HepG2 (cell line): ENCODE results near the gene EPM2A. TPM values are rescaled to one million over a fixed set of nuclear protein-coding genes. Genes with fewer than 3 reads are reported as not detected.

Experiments used
- ATAC-seq: fragments of 200-7000 bp; cut with Tn5 transposase; 3 replicates; pipeline ENCODE4 v1.9.1; 2020; ENCODE audit warnings: mild to moderate bottlenecking, moderate library complexity
- BruUV-seq: library from RNA; stranded (reverse); fragments of 400-500 nt; replicated peaks from 2 replicates; lab custom pipeline; 2021; lab: Mats Ljungman, UMichigan
- CTCF ChIA-PET: fragments of 300-600 bp; formaldehyde crosslinking; extraction: SDS; loops from one replicate; lab custom pipeline; 2021; ENCODE audit warnings: low total read pairs, inconsistent platforms, low intra/inter-chr PET ratio; lab: Yijun Ruan, JAX
- POLR2A ChIA-PET: fragments of 350-600 bp; sonication (Branson Sonifier 250); formaldehyde crosslinking; loops from one replicate; lab custom pipeline; 2020; ENCODE audit warnings: antibody characterized with exemption, inconsistent platforms; lab: Yijun Ruan, JAX
- DNase-seq: peaks from one replicate; pipeline ENCODE4 v3.0.0-alpha.2; 2015; ENCODE audit warnings: low spot score
- FAIRE-seq: peaks from 3 replicates; lab custom pipeline; 2011; peaks lifted over from hg19 to GRCh38; lab: Jason Lieb, UNC
- H2AFZ ChIP-seq: one replicate; pipeline ENCODE4 v1.6.1; 2011; ENCODE audit warnings: low read length, inconsistent platforms
- H3K27ac ChIP-seq: fragments of 300-600 bp; 3 replicates; pipeline ENCODE4 v1.8.0; 2011; ENCODE audit warnings: mixed run types, mild to moderate bottlenecking, mixed read lengths, low read length, inconsistent platforms; ENCODE audit not compliant: insufficient read depth; ENCODE audit errors: extremely low read length
- H3K27me3 ChIP-seq, 2 experiments: fragments of 200-600 bp in 1 of 2; 2 replicates in 1 of 2; 3 replicates in 1 of 2; pipeline versions ENCODE4 v1.6.0 to v1.8.0; 2011; ENCODE audit warnings: low read length in 2 of 2, mild to moderate bottlenecking in 2 of 2, moderate library complexity in 2 of 2, inconsistent platforms in 1 of 2; ENCODE audit not compliant: insufficient read depth in 2 of 2, control insufficient read depth in 1 of 2
- H3K36me3 ChIP-seq, 2 experiments: fragments of 200-600 bp in 1 of 2; replicated peaks in 1 of 2; 2 replicates in 1 of 2; 3 replicates in 1 of 2; pipeline versions ENCODE4 v1.5.1 to v1.8.0; 2011; ENCODE audit warnings: low read length in 2 of 2, inconsistent platforms in 1 of 2; ENCODE audit not compliant: insufficient read depth in 2 of 2, control insufficient read depth in 1 of 2
- H3K4me1 ChIP-seq: 2 replicates; pipeline ENCODE4 v1.5.1; 2012; ENCODE audit warnings: low read length, inconsistent platforms; ENCODE audit not compliant: insufficient read depth
- H3K4me2 ChIP-seq: 2 replicates; pipeline ENCODE4 v1.6.0; 2011; ENCODE audit warnings: low read depth, low read length, inconsistent platforms
- H3K4me3 ChIP-seq, 3 experiments: fragments of 200-600 bp in 1 of 3; sonication (generic), shearing (Covaris generic) in 1 of 3; replicated peaks in 1 of 3; 2 replicates each; pipeline ENCODE4 v1.5.1; 2011 to 2016; ENCODE audit warnings: low read length in 3 of 3, inconsistent platforms in 2 of 3, low read depth in 2 of 3, mild to moderate bottlenecking in 2 of 3, control low read depth in 1 of 3, mixed read lengths in 1 of 3; ENCODE audit not compliant: insufficient read depth in 1 of 3
- H3K79me2 ChIP-seq: one replicate; pipeline ENCODE4 v1.6.1; 2011; ENCODE audit warnings: low read length, inconsistent platforms; ENCODE audit not compliant: insufficient read depth
- H3K9ac ChIP-seq: 2 replicates; pipeline ENCODE4 v1.6.0; 2011; ENCODE audit warnings: mild to moderate bottlenecking, low read depth, low read length, inconsistent platforms; ENCODE audit not compliant: insufficient read depth
- H3K9me3 ChIP-seq: 2 replicates; pipeline ENCODE4 v1.5.1; 2012; ENCODE audit warnings: mild to moderate bottlenecking, low read length
- H4K20me1 ChIP-seq: 2 replicates; pipeline ENCODE4 v1.6.0; 2011; ENCODE audit warnings: inconsistent platforms, mild to moderate bottlenecking, low read length, moderate library complexity; ENCODE audit not compliant: insufficient read depth
- CENPX ChIP-seq: sonication (generic); formaldehyde crosslinking; IDR thresholded peaks from 2 replicates; pipeline ENCODE4 v1.9.0; 2021; ENCODE audit warnings: mild to moderate bottlenecking, missing genetic modification reagents, moderate library complexity
- ELF1 ChIP-seq: sonication (generic); formaldehyde crosslinking; IDR thresholded peaks from 2 replicates; pipeline ENCODE4 v1.4.0; 2020; ENCODE audit warnings: missing genetic modification reagents
- NR1H2 ChIP-seq: sonication (generic); formaldehyde crosslinking; IDR thresholded peaks from 2 replicates; pipeline ENCODE4 v1.8.1; 2022; ENCODE audit warnings: low read depth, missing genetic modification reagents, borderline replicate concordance
- PCBP2 ChIP-seq: fragments of 200-400 bp; formaldehyde crosslinking; optimal IDR thresholded peaks from 2 replicates; pipeline ENCODE3; 2018; ENCODE audit warnings: low read length, low read depth; ENCODE audit not compliant: poor library complexity, severe bottlenecking
- RAD21 ChIP-seq: fragments of 450-650 bp; formaldehyde crosslinking; IDR thresholded peaks from 2 replicates; pipeline ENCODE4 v1.5.0; 2020; ENCODE audit warnings: mild to moderate bottlenecking
- RBFOX2 ChIP-seq: fragments of 200-400 bp; formaldehyde crosslinking; IDR thresholded peaks from 2 replicates; pipeline ENCODE4 v1.6.1; 2017; ENCODE audit warnings: low read depth, mild to moderate bottlenecking, low read length
- RELA ChIP-seq: sonication (generic); formaldehyde crosslinking; IDR thresholded peaks from 2 replicates; pipeline ENCODE4 v1.4.0; 2020; ENCODE audit warnings: missing genetic modification reagents
- RORA ChIP-seq: sonication (generic); formaldehyde crosslinking; IDR thresholded peaks from 2 replicates; pipeline ENCODE4 v1.5.0; 2020; ENCODE audit warnings: mild to moderate bottlenecking, missing genetic modification reagents, moderate library complexity
- RXRA ChIP-seq: sonication (generic); formaldehyde crosslinking; IDR thresholded peaks from 2 replicates; pipeline ENCODE4 v1.5.1; 2020; ENCODE audit warnings: missing genetic modification reagents
- ZNF160 ChIP-seq: sonication (generic); formaldehyde crosslinking; IDR thresholded peaks from 2 replicates; pipeline ENCODE4 v1.8.0; 2022; ENCODE audit warnings: mild to moderate bottlenecking, inconsistent platforms, missing genetic modification reagents
- ZNF484 ChIP-seq: sonication (generic); formaldehyde crosslinking; IDR thresholded peaks from 2 replicates; pipeline ENCODE4 v1.5.1; 2020; ENCODE audit warnings: mild to moderate bottlenecking, low read depth, missing genetic modification reagents, borderline replicate concordance
- ZNF761 ChIP-seq: sonication (generic); formaldehyde crosslinking; conservative IDR thresholded peaks from 2 replicates; pipeline ENCODE4 v1.4.0; 2020; ENCODE audit warnings: mild to moderate bottlenecking, missing genetic modification reagents
- ZNF788 ChIP-seq: sonication (generic); formaldehyde crosslinking; IDR thresholded peaks from 2 replicates; pipeline ENCODE4 v1.5.0; 2020; ENCODE audit warnings: mild to moderate bottlenecking, missing genetic modification reagents, borderline replicate concordance
- ZNF83 ChIP-seq: sonication (generic); formaldehyde crosslinking; IDR thresholded peaks from 2 replicates; pipeline ENCODE4 v1.4.0; 2020; ENCODE audit warnings: missing genetic modification reagents, mild to moderate bottlenecking, borderline replicate concordance
- WGBS: methylation state at CpG from one replicate; pipeline ENCODE4 v1.1.6; 2017; ENCODE audit warnings: low lambda C conversion rate; 5-methylcytosine and 5-hydroxymethylcytosine counted together
- in situ Hi-C: cut with HindIII; loops from 2 replicates; pipeline ENCODE4 v1.10.0; 2017; ENCODE audit warnings: low pct_unique_long_range_greater_than_20kb; ENCODE audit not compliant: extremely low pct_ligation_motif_present
- intact Hi-C: fragments of 100-400 bp; cut with micrococcal nuclease; formaldehyde crosslinking; loops from one replicate; pipeline ENCODE4 v1.10.0; 2022; ENCODE audit not compliant: unreplicated experiment
- polyA plus RNA-seq, 8 experiments: library from polyadenylated mRNA; depleted of rRNA in 3 of 8; stranded (reverse) in 7 of 8; unstranded in 1 of 8; fragments of >200 nt; fragmentation: Illumina TruSeq in 4 of 8; extraction: Trizol in 4 of 8; gene quantifications; 2 replicates each; pipeline versions ENCODE4 v1.2.1 to v1.2.3, GENCODE V29; 2011 to 2016; ENCODE audit warnings: low read depth in 4 of 8, missing spikeins in 1 of 8, mixed read lengths in 1 of 8; ENCODE audit not compliant: insufficient read depth in 1 of 8
- total RNA-seq, 5 experiments: library from RNA; depleted of rRNA; stranded (reverse); fragments of >200 nt; fragmentation: Illumina TruSeq; extraction: Trizol; gene quantifications; 2 replicates each; pipeline ENCODE4 v1.2.3, GENCODE V29; 2016; ENCODE audit warnings: low read depth in 1 of 5
- TF ChIP-seq, protein P1 (sequence below): sonication (generic); formaldehyde crosslinking; IDR thresholded peaks from 2 replicates; pipeline ENCODE4 v1.5.0; 2020; ENCODE audit warnings: missing genetic modification reagents, mild to moderate bottlenecking, borderline replicate concordance
- TF ChIP-seq, protein P2 (sequence below): conservative IDR thresholded peaks from 2 replicates; pipeline ENCODE4 v1.6.1; 2018; ENCODE audit warnings: missing genetic modification reagents
- TF ChIP-seq, protein P3 (sequence below): sonication (generic); formaldehyde crosslinking; IDR thresholded peaks from 2 replicates; pipeline ENCODE4 v1.5.1; 2020; ENCODE audit warnings: missing genetic modification reagents, mild to moderate bottlenecking, borderline replicate concordance
- TF ChIP-seq, protein P4 (sequence below): sonication (generic); formaldehyde crosslinking; conservative IDR thresholded peaks from 2 replicates; pipeline ENCODE4 v1.4.0; 2020; ENCODE audit warnings: missing genetic modification reagents

The EPM2A gene
- total and polyA plus RNA-seq, 2 of the 13 experiments (the other 11 are each of a cell fraction or from before 2014, with no cell fraction given), result 4.6 to 9.2 TPM

GRCh38 chr6:145729887-145730286 lies 5.4 kb downstream of the EPM2A start:
- no TSS peak for BruUV-seq
- Histone ChIP-seq H3K79me2 (no peaks in the 10 kb centered on the region), H3K4me3 (no peak overlapping the region)
- TF ChIP-seq CENPX (CRISPR knock-in tag), result no peak
- TF ChIP-seq ZNF484 (CRISPR knock-in tag), result no peak
- no peak for TF ChIP-seq RBFOX2
- TF ChIP-seq, protein P1, sequence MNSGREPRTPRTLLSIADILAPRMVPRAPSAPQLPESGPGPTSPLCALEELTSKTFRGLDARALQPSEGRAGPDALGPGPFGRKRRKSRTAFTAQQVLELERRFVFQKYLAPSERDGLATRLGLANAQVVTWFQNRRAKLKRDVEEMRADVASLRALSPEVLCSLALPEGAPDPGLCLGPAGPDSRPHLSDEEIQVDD (CRISPR knock-in tag), result no peak
- no peak for TF ChIP-seq PCBP2
- TF ChIP-seq ZNF160 (CRISPR knock-in tag), result no peak
- TF ChIP-seq NR1H2 (CRISPR knock-in tag), result no peak
- TF ChIP-seq RORA (CRISPR knock-in tag), result no peak
- no peak for TF ChIP-seq ELF1 (CRISPR knock-in tag)
- TF ChIP-seq, protein P2, sequence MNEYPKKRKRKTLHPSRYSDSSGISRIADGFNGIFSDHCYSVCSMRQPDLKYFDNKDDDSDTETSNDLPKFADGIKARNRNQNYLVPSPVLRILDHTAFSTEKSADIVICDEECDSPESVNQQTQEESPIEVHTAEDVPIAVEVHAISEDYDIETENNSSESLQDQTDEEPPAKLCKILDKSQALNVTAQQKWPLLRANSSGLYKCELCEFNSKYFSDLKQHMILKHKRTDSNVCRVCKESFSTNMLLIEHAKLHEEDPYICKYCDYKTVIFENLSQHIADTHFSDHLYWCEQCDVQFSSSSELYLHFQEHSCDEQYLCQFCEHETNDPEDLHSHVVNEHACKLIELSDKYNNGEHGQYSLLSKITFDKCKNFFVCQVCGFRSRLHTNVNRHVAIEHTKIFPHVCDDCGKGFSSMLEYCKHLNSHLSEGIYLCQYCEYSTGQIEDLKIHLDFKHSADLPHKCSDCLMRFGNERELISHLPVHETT (CRISPR knock-in tag), result no peak
- TF ChIP-seq ZNF788 (CRISPR knock-in tag), result no peak
- TF ChIP-seq ZNF83 (CRISPR knock-in tag), result no peak
- no peak for TF ChIP-seq RXRA
- TF ChIP-seq RAD21 (CRISPR knock-in tag), result no peak
- TF ChIP-seq, protein P3, sequence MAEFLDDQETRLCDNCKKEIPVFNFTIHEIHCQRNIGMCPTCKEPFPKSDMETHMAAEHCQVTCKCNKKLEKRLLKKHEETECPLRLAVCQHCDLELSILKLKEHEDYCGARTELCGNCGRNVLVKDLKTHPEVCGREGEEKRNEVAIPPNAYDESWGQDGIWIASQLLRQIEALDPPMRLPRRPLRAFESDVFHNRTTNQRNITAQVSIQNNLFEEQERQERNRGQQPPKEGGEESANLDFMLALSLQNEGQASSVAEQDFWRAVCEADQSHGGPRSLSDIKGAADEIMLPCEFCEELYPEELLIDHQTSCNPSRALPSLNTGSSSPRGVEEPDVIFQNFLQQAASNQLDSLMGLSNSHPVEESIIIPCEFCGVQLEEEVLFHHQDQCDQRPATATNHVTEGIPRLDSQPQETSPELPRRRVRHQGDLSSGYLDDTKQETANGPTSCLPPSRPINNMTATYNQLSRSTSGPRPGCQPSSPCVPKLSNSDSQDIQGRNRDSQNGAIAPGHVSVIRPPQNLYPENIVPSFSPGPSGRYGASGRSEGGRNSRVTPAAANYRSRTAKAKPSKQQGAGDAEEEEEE (CRISPR knock-in tag), result no peak
- no peak for TF ChIP-seq RELA (CRISPR knock-in tag)
- TF ChIP-seq, protein P4, sequence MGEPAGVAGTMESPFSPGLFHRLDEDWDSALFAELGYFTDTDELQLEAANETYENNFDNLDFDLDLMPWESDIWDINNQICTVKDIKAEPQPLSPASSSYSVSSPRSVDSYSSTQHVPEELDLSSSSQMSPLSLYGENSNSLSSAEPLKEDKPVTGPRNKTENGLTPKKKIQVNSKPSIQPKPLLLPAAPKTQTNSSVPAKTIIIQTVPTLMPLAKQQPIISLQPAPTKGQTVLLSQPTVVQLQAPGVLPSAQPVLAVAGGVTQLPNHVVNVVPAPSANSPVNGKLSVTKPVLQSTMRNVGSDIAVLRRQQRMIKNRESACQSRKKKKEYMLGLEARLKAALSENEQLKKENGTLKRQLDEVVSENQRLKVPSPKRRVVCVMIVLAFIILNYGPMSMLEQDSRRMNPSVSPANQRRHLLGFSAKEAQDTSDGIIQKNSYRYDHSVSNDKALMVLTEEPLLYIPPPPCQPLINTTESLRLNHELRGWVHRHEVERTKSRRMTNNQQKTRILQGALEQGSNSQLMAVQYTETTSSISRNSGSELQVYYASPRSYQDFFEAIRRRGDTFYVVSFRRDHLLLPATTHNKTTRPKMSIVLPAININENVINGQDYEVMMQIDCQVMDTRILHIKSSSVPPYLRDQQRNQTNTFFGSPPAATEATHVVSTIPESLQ (CRISPR knock-in tag), result no peak
- TF ChIP-seq ZNF761 (CRISPR knock-in tag), result no peak
- TF ChIP-seq, all 625 proteins: peak for 0
- Histone ChIP-seq H3K9me3 (peaks cover 22% of the 10 kb centered on the region), H3K36me3 (no peaks in the 10 kb centered on the region), H3K4me1 (peaks cover 9% of the 10 kb centered on the region), H4K20me1 (no peaks in the 10 kb centered on the region), H2AFZ (no peak overlapping the region), H3K27ac (no peak overlapping the region), H3K9ac (no peak overlapping the region), H3K4me2 (no peak overlapping the region), H3K27me3 (no peaks in the 10 kb centered on the region)
- CTCF ChIA-PET, result no interaction called here
- no peak for DNase-seq
- WGBS, result 94% methylated on average over 2 of the region's 2 CpGs
- intact Hi-C loops (loop anchor here (10.0 kb wide), 2 partner anchors 465 to 815 kb away; partner anchors contain the start of gene RAB32), in situ Hi-C loops (no loop called here)
- POLR2A ChIA-PET, result no interaction called here
- no peak for ATAC-seq
- no peak for FAIRE-seq
